GM12892 (cell line): ENCODE results near the gene HPCAL1.

Source experiments
- POLR2A ChIP-seq: IDR thresholded peaks from 2 replicates; pipeline ENCODE4 v1.6.1; 2011; ENCODE audit warnings: low read depth, low read length, control low read depth
- POLR2AphosphoS5 ChIP-seq: IDR thresholded peaks from 2 replicates; pipeline ENCODE4 v1.6.1; 2011; ENCODE audit warnings: low read depth, low read length, control low read depth

GRCh38 chr2:10269711-10270610, 32.7 kb upstream of the HPCAL1 start:
- no peak for TF ChIP-seq POLR2AphosphoS5
- no peak for TF ChIP-seq POLR2A
